Measurements from ENCODE around the gene MAB21L3. TPM values are rescaled to one million over a fixed set of nuclear protein-coding genes. Genes with fewer than 3 reads are reported as not detected.

Gene MAB21L3
- total and polyA plus RNA-seq, 2 experiments from 2014 or later: not detected

DNA sequence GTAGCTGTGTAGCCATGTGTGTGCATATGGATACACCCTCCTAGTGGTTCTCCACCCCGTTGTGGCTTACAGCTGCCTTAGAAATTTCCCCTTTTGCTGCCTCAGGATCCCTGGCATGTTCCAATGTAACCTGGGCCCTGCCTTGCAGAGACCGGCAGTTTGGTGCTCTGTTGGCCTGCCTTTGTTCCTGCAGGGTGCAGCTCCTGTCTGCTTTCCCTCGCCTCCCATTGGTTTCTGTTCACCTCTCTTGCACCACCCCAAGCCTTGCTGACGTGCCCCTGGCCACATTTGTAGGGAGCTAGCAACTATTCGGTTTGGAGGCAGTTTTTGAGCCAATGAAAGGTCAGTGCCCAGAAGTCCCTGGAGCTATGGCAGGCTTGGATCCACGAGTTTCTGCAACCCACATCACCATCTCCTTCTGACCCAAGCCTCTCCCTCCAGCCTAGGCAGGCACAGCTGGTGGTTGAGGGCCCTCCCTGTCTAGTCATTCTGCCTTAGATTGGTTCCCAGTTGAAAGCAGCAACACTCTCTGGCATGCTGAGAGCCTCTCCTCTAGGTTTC is 54.9 kb downstream of the MAB21L3 start:
- Histone ChIP-seq H4K20me1 (replicated peaks; ENCODE audit: insufficient read depth) (no peaks in the 10 kb centered on the region), H3K27ac (ENCODE audit: low read depth) (no peak overlapping the region), H2AFZ (no peak overlapping the region), H3K9me2 (ENCODE audit: insufficient read depth) (no peaks in the 10 kb centered on the region; the same call in 1 of the 2 replicates), H3K36me3 (ENCODE audit: insufficient read depth) (no peaks in the 10 kb centered on the region), H3K4me1 (ENCODE audit: insufficient read depth) (peaks cover 12% of the 10 kb centered on the region), H3K4me2 (no peak overlapping the region), H3K4me3 (no peak overlapping the region), H3K27me3 (ENCODE audit: insufficient read depth) (peaks cover 26% of the 10 kb centered on the region), H3F3A (replicated peaks; ENCODE audit: low read depth) (no peaks in the 10 kb centered on the region), H3K79me2 (replicated peaks; ENCODE audit: insufficient read depth) (no peaks in the 10 kb centered on the region)
- TF ChIP-seq POLR2AphosphoS5 (IDR thresholded peaks at IDR 0.05; ENCODE audit: low read depth): no peak
- TF ChIP-seq, protein P1, sequence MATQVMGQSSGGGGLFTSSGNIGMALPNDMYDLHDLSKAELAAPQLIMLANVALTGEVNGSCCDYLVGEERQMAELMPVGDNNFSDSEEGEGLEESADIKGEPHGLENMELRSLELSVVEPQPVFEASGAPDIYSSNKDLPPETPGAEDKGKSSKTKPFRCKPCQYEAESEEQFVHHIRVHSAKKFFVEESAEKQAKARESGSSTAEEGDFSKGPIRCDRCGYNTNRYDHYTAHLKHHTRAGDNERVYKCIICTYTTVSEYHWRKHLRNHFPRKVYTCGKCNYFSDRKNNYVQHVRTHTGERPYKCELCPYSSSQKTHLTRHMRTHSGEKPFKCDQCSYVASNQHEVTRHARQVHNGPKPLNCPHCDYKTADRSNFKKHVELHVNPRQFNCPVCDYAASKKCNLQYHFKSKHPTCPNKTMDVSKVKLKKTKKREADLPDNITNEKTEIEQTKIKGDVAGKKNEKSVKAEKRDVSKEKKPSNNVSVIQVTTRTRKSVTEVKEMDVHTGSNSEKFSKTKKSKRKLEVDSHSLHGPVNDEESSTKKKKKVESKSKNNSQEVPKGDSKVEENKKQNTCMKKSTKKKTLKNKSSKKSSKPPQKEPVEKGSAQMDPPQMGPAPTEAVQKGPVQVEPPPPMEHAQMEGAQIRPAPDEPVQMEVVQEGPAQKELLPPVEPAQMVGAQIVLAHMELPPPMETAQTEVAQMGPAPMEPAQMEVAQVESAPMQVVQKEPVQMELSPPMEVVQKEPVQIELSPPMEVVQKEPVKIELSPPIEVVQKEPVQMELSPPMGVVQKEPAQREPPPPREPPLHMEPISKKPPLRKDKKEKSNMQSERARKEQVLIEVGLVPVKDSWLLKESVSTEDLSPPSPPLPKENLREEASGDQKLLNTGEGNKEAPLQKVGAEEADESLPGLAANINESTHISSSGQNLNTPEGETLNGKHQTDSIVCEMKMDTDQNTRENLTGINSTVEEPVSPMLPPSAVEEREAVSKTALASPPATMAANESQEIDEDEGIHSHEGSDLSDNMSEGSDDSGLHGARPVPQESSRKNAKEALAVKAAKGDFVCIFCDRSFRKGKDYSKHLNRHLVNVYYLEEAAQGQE (IDR thresholded peaks at IDR 0.05; ENCODE audit: unreplicated experiment): no peak
- Mint-ChIP-seq H3K9me3 (no peaks in the 10 kb centered on the region), H3K27ac (no peak overlapping the region), H3K4me3 (no peak overlapping the region), H3K36me3 (ENCODE audit: low read depth) (no peaks in the 10 kb centered on the region), H3K4me1 (peaks cover 17% of the 10 kb centered on the region), H3K27me3 (ENCODE audit: insufficient read depth, low read depth, poor library complexity) (peaks cover 14% of the 10 kb centered on the region)
- ATAC-seq: no peak
- DNase-seq (ENCODE audit: low spot score): no peak

DNA sequence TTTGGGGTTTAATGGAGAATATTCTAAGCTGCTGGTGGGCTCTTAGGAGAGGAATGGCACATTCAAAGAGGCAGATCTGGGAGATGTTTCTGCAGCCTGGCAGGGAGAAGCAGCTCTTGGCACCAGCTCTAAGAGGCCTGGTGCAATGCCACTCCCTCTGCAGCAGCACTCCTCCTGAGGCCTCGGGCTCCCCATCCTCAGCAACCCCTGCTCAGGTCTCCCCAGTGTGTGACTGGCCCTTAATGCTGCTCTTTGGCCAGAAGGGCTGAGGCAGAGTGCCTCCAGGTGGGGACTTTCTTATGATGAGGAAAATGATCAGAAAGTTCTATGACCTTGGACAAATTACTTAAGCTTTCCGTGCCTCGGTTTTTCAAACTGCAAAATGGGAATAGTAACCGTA is 55.5 kb downstream of the MAB21L3 start:
- Mint-ChIP-seq H3K9me3 (no peaks in the 10 kb centered on the region), H3K4me1 (peaks cover 17% of the 10 kb centered on the region), H3K4me3 (peak overlapping the region; percentile 82; the same call in 2 of the 3 replicates), H3K27ac (no peak overlapping the region), H3K36me3 (ENCODE audit: low read depth) (no peaks in the 10 kb centered on the region), H3K27me3 (ENCODE audit: insufficient read depth, low read depth, poor library complexity) (peaks cover 14% of the 10 kb centered on the region)
- peaks cover 26% of the 10 kb centered on the region for H3K27me3 ChIP-seq (ENCODE audit: insufficient read depth)
- H4K20me1 ChIP-seq (replicated peaks; ENCODE audit: insufficient read depth): no peaks in the 10 kb centered on the region
- no peaks in the 10 kb centered on the region for H3K36me3 ChIP-seq (ENCODE audit: insufficient read depth)
- TF ChIP-seq EZH2phosphoT487 (IDR thresholded peaks at IDR 0.05; ENCODE audit: unreplicated experiment) (no peak), ZNF114 (CRISPR knock-in tag; IDR thresholded peaks at IDR 0.05) (no peak)
- H3F3A ChIP-seq (replicated peaks; ENCODE audit: low read depth): no peaks in the 10 kb centered on the region
- peak overlapping the region; percentile 93; the same call in 1 of the 2 replicates for H3K4me2 ChIP-seq
- H2AFZ ChIP-seq: peak overlapping the region; percentile 100; the same call in 1 of the 2 replicates
- ATAC-seq (no peak), DNase-seq (ENCODE audit: low spot score) (no peak)
- H3K4me3 ChIP-seq: no peak overlapping the region
- peaks cover 12% of the 10 kb centered on the region for H3K4me1 ChIP-seq (ENCODE audit: insufficient read depth)
- H3K79me2 ChIP-seq (replicated peaks; ENCODE audit: insufficient read depth): no peaks in the 10 kb centered on the region
- no peak overlapping the region for H3K27ac ChIP-seq (ENCODE audit: low read depth)
- H3K9me2 ChIP-seq (ENCODE audit: insufficient read depth): no peaks in the 10 kb centered on the region; the same call in 1 of the 2 replicates

DNA sequence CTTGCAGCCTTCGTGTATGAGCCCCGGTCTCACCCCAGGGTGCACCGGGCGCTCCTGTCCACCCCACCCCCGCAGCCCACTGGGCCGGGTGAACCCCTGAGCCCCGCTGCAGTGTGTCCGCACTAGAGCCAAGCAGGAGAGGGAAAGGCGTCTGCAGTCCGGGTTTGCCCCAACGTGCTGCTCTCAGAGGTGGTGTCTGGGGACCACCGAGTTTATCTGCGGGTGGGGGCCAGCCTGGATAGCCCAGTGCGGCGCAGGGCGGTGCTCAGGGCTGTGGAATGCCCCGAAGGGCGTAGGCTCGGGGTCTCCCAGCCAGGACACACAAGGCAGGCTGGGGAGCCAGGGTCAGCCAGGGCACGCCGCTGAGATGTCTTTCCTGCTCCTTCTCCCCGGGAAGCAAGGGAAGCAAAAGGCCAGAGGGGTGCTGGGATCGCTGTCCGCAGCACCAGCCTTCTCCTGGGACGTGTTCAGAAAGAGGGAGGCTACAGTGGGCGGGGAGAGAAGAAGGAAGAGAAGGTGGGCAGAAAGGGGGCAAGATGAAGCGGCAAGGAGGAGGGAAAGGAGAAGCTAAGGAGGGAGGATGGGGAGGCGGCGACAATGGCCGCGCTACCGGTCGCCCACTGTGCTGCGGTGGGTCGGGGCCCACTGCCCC is 56.6 kb downstream of the MAB21L3 start:
- Histone ChIP-seq H3K4me3 (peak overlapping the region; percentile 87), H3K4me2 (peak overlapping the region; percentile 93), H3K79me2 (replicated peaks; ENCODE audit: insufficient read depth) (no peaks in the 10 kb centered on the region), H3K9me2 (ENCODE audit: insufficient read depth) (no peaks in the 10 kb centered on the region; the same call in 1 of the 2 replicates), H3K27ac (ENCODE audit: low read depth) (no peak overlapping the region), H3K27me3 (ENCODE audit: insufficient read depth) (peaks cover 26% of the 10 kb centered on the region), H3F3A (replicated peaks; ENCODE audit: low read depth) (no peaks in the 10 kb centered on the region), H3K36me3 (ENCODE audit: insufficient read depth) (no peaks in the 10 kb centered on the region), H2AFZ (peak overlapping the region; percentile 100), H4K20me1 (replicated peaks; ENCODE audit: insufficient read depth) (no peaks in the 10 kb centered on the region; the same call in 1 of the 2 replicates), H3K4me1 (ENCODE audit: insufficient read depth) (peaks cover 12% of the 10 kb centered on the region)
- Mint-ChIP-seq H3K36me3 (ENCODE audit: low read depth) (no peaks in the 10 kb centered on the region), H3K9me3 (no peaks in the 10 kb centered on the region), H3K4me1 (peaks cover 17% of the 10 kb centered on the region), H3K4me3 (peak overlapping the region; percentile 82), H3K27me3 (ENCODE audit: insufficient read depth, low read depth, poor library complexity) (peaks cover 14% of the 10 kb centered on the region), H3K27ac (no peak overlapping the region)
- ATAC-seq (peak; percentile 57), DNase-seq (ENCODE audit: low spot score) (peak; percentile 62)
- TF ChIP-seq STAT1 (IDR thresholded peaks at IDR 0.05; ENCODE audit: unreplicated experiment) (no peak), ZNF114 (CRISPR knock-in tag; IDR thresholded peaks at IDR 0.05) (no peak), EZH2phosphoT487 (IDR thresholded peaks at IDR 0.05; ENCODE audit: unreplicated experiment) (no peak), NANOG (IDR thresholded peaks at IDR 0.05; ENCODE audit: borderline replicate concordance) (no peak), POLR2AphosphoS5 (IDR thresholded peaks at IDR 0.05; ENCODE audit: low read depth) (no peak), CREB1 (CRISPR knock-in tag; IDR thresholded peaks at IDR 0.05; ENCODE audit: low read depth) (no peak), JUNB (IDR thresholded peaks at IDR 0.05; ENCODE audit: unreplicated experiment) (no peak)
- TF ChIP-seq, protein P1 (IDR thresholded peaks at IDR 0.05; ENCODE audit: unreplicated experiment): no peak

Data from GM23338 (cell line).